ENCODE measurements around the gene ZSWIM4. TPM values are rescaled to one million over a fixed set of nuclear protein-coding genes. Genes with fewer than 3 reads are reported as not detected.

The ZSWIM4 gene
- total and polyA plus RNA-seq, 2 of the 13 experiments (the other 11 are each of a cell fraction or from before 2014, with no cell fraction given), result 0.33 to 0.86 TPM

- TF ChIP-seq SNRNP70 (IDR thresholded peaks at IDR 0.05; ENCODE audit: low read depth, low read length), result no peak
- peak; percentile 60; the same call in 1 of the 2 replicates for TF ChIP-seq ZNF205 (CRISPR knock-in tag; IDR thresholded peaks at IDR 0.05)
- TF ChIP-seq ZNF7 (CRISPR knock-in tag; IDR thresholded peaks at IDR 0.05), result no peak
- no peak for TF ChIP-seq SOX13 (IDR thresholded peaks at IDR 0.05)
- TF ChIP-seq SOX13 (CRISPR knock-in tag; conservative IDR thresholded peaks at IDR 0.05 in 1 of 2, IDR thresholded peaks at IDR 0.05 in 1 of 2), result peak in 1 of 2 experiments; percentile 58; a peak in 1 of 4 replicates
- TF ChIP-seq ZBED4 (CRISPR knock-in tag; IDR thresholded peaks at IDR 0.05; ENCODE audit: borderline replicate concordance), result peak; percentile 69; the same call in 1 of the 2 replicates
- 0 out of 2 replicates have a peak, but pooled peaks have one; percentile 43 for TF ChIP-seq RARG (CRISPR knock-in tag; IDR thresholded peaks at IDR 0.05; ENCODE audit: low read depth)
- TF ChIP-seq FOXK1 (CRISPR knock-in tag; IDR thresholded peaks at IDR 0.05; ENCODE audit: borderline replicate concordance, low read depth), result 0 out of 2 replicates have a peak, but pooled peaks have one; percentile 40
- TF ChIP-seq ZNF580 (CRISPR knock-in tag; IDR thresholded peaks at IDR 0.05; ENCODE audit: borderline replicate concordance, low read depth), result peak; percentile 43; the same call in 1 of the 2 replicates
- peak; percentile 50; the same call in 1 of the 2 replicates for TF ChIP-seq ZNF510 (CRISPR knock-in tag; IDR thresholded peaks at IDR 0.05; ENCODE audit: low read depth)
- peak; percentile 71; the same call in 1 of the 2 replicates for TF ChIP-seq ZNF556 (CRISPR knock-in tag; IDR thresholded peaks at IDR 0.05; ENCODE audit: borderline replicate concordance)
- TF ChIP-seq SPEN (CRISPR knock-in tag; IDR thresholded peaks at IDR 0.05; ENCODE audit: low read depth), result no peak
- 0 out of 2 replicates have a peak, but pooled peaks have one; percentile 47 for TF ChIP-seq ZNF275 (CRISPR knock-in tag; IDR thresholded peaks at IDR 0.05; ENCODE audit: borderline replicate concordance)
- peak; percentile 53; the same call in 1 of the 2 replicates for TF ChIP-seq NFE2L2 (IDR thresholded peaks at IDR 0.05; ENCODE audit: low read length)
- 0 out of 2 replicates have a peak, but pooled peaks have one; percentile 54 for TF ChIP-seq ZNF546 (CRISPR knock-in tag; conservative IDR thresholded peaks at IDR 0.05)
- TF ChIP-seq NR1H2 (CRISPR knock-in tag; IDR thresholded peaks at IDR 0.05; ENCODE audit: borderline replicate concordance, low read depth), result 0 out of 2 replicates have a peak, but pooled peaks have one; percentile 36
- no peak for TF ChIP-seq LCORL (IDR thresholded peaks at IDR 0.05)
- TF ChIP-seq LCORL (CRISPR knock-in tag; IDR thresholded peaks at IDR 0.05), result peak; percentile 88
- TF ChIP-seq RBM22 (optimal IDR thresholded peaks at IDR 0.05; ENCODE audit: low read length), result no peak
- peak; percentile 80 for TF ChIP-seq SAP130 (CRISPR knock-in tag; IDR thresholded peaks at IDR 0.05; ENCODE audit: low read depth)
- TF ChIP-seq ZNF768 (CRISPR knock-in tag; IDR thresholded peaks at IDR 0.05), result peak; percentile 60
- peak; percentile 80; the same call in 1 of the 2 replicates for TF ChIP-seq ZKSCAN8 (CRISPR knock-in tag; IDR thresholded peaks at IDR 0.05; ENCODE audit: borderline replicate concordance)
- TF ChIP-seq ELF1 (CRISPR knock-in tag; IDR thresholded peaks at IDR 0.05), result peak; percentile 44; the same call in 1 of the 2 replicates
- no peak for TF ChIP-seq TRIM24 (CRISPR knock-in tag; IDR thresholded peaks at IDR 0.05)
Observed at GRCh38 chr19:13880059-13881043, 85.1 kb downstream of the ZSWIM4 start (continued).
